ENCODE data around the gene ABCC4.
A peak's percentile ranks its signal among the peaks of the same experiment; 100 is the strongest.
"Not testable (repeated sequence)": the region's sequence is repeated elsewhere in the genome, so short reads cannot be mapped to it uniquely, and the experiment has no call there.

DNA sequence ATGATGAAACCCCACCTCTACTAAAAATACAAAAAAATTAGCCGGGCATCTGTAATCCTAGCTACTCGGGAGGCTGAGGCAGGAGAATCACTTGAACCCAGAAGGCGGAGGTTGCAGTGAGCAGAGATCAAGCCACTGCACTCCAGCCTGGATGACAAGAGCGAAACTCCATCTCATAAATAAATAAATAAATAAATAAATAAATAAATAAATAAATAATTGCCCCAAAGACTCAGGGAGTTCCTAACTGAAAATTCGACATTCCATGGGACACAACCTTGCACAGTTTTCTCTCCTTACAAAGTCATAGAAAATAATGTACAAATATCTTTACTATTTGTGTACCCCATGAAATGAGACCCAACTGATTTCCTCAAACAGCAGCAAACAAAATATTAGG, 134.2 kb downstream of the ABCC4 start:
- TF ChIP-seq ZNF623 (tag by site-specific recombination; IDR thresholded peaks at IDR 0.05), result peak; percentile 52
- not testable (repeated sequence) for TF ChIP-seq CTCF (tag by site-specific recombination; IDR thresholded peaks at IDR 0.05); PATZ1 (tag by site-specific recombination; IDR thresholded peaks at IDR 0.05); ZNF701 (tag by site-specific recombination; IDR thresholded peaks at IDR 0.05); SETDB1 (IDR thresholded peaks at IDR 0.05; ENCODE audit: insufficient read length, low read length); ZNF274 (IDR thresholded peaks at IDR 0.05; ENCODE audit: low read length); ZNF274 (tag by site-specific recombination; IDR thresholded peaks at IDR 0.05; ENCODE audit: borderline replicate concordance); ZNF747 (tag by site-specific recombination; IDR thresholded peaks at IDR 0.05); ZNF184 (tag by site-specific recombination; IDR thresholded peaks at IDR 0.05); KLF1 (tag by site-specific recombination; IDR thresholded peaks at IDR 0.05); ZNF155 (tag by site-specific recombination; IDR thresholded peaks at IDR 0.05); ZNF239 (tag by site-specific recombination; IDR thresholded peaks at IDR 0.05)
- TF ChIP-seq, protein P1, sequence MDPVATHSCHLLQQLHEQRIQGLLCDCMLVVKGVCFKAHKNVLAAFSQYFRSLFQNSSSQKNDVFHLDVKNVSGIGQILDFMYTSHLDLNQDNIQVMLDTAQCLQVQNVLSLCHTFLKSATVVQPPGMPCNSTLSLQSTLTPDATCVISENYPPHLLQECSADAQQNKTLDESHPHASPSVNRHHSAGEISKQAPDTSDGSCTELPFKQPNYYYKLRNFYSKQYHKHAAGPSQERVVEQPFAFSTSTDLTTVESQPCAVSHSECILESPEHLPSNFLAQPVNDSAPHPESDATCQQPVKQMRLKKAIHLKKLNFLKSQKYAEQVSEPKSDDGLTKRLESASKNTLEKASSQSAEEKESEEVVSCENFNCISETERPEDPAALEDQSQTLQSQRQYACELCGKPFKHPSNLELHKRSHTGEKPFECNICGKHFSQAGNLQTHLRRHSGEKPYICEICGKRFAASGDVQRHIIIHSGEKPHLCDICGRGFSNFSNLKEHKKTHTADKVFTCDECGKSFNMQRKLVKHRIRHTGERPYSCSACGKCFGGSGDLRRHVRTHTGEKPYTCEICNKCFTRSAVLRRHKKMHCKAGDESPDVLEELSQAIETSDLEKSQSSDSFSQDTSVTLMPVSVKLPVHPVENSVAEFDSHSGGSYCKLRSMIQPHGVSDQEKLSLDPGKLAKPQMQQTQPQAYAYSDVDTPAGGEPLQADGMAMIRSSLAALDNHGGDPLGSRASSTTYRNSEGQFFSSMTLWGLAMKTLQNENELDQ (tag by site-specific recombination; IDR thresholded peaks at IDR 0.05; ENCODE audit: low read depth), result not testable (repeated sequence)
- TF ChIP-seq ZNF501 (tag by site-specific recombination; IDR thresholded peaks at IDR 0.05), result 0 out of 2 replicates have a peak, but pooled peaks have one; percentile 49
- 0 out of 2 replicates have a peak, but pooled peaks have one; percentile 28 for TF ChIP-seq ZNF341 (tag by site-specific recombination; IDR thresholded peaks at IDR 0.05; ENCODE audit: low read depth)
